Uterus (tissue), 2 donors: ENCODE results near the gene S1PR3.

ENCODE experiments used
- POLR2A ChIP-seq, 2 donors: fragments of 450-650 bp; IDR thresholded peaks; one replicate each; pipeline ENCODE4 v1.6.1; 2016; ENCODE audit warnings: antibody characterized with exemption in 2 of 2, mild to moderate bottlenecking in 1 of 2, moderate library complexity in 1 of 2
- TF ChIP-seq, protein P1 (sequence below), 4 experiments: fragments of 200-600 bp in 2 of 4; fragments of 450-650 bp in 2 of 4; sonication (generic) in 2 of 4; IDR thresholded peaks; one replicate each; pipeline ENCODE4 v1.5.1; 2016 to 2019; ENCODE audit warnings: antibody characterized with exemption in 4 of 4, mild to moderate bottlenecking in 2 of 4, moderate library complexity in 1 of 4

GRCh38 chr9:89029788-89030187 is 38.5 kb downstream of the S1PR3 start:
- TF ChIP-seq, protein P1, sequence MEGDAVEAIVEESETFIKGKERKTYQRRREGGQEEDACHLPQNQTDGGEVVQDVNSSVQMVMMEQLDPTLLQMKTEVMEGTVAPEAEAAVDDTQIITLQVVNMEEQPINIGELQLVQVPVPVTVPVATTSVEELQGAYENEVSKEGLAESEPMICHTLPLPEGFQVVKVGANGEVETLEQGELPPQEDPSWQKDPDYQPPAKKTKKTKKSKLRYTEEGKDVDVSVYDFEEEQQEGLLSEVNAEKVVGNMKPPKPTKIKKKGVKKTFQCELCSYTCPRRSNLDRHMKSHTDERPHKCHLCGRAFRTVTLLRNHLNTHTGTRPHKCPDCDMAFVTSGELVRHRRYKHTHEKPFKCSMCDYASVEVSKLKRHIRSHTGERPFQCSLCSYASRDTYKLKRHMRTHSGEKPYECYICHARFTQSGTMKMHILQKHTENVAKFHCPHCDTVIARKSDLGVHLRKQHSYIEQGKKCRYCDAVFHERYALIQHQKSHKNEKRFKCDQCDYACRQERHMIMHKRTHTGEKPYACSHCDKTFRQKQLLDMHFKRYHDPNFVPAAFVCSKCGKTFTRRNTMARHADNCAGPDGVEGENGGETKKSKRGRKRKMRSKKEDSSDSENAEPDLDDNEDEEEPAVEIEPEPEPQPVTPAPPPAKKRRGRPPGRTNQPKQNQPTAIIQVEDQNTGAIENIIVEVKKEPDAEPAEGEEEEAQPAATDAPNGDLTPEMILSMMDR (IDR thresholded peaks at IDR 0.05): no peak
- TF ChIP-seq POLR2A (IDR thresholded peaks at IDR 0.05): no peak
